ENCODE measurements around the gene MX1.
"Not testable (repeated sequence)": the region's sequence is repeated elsewhere in the genome, so short reads cannot be mapped to it uniquely, and the experiment has no call there.

The MX1 gene

DNA sequence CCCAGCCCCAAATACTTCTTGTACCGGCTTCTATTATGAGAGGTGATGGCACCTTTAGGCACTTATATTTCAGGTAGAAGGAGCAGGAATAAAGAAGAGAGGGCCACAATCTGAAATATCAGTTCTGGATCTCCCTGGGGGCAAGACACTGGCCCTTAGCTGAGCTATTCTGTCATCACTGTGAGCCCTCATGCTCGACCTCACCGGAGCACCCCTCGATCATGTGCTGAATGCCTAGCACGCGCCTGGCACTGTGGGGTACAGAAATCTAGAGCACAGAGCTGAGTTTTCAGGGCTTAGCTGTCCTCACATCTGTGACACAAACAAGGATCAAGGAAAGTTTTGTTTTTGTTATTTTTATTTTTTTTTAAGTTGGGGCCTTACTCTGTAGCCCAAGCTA lies 7.6 kb upstream of the MX1 start:
- TF ChIP-seq, protein P1, sequence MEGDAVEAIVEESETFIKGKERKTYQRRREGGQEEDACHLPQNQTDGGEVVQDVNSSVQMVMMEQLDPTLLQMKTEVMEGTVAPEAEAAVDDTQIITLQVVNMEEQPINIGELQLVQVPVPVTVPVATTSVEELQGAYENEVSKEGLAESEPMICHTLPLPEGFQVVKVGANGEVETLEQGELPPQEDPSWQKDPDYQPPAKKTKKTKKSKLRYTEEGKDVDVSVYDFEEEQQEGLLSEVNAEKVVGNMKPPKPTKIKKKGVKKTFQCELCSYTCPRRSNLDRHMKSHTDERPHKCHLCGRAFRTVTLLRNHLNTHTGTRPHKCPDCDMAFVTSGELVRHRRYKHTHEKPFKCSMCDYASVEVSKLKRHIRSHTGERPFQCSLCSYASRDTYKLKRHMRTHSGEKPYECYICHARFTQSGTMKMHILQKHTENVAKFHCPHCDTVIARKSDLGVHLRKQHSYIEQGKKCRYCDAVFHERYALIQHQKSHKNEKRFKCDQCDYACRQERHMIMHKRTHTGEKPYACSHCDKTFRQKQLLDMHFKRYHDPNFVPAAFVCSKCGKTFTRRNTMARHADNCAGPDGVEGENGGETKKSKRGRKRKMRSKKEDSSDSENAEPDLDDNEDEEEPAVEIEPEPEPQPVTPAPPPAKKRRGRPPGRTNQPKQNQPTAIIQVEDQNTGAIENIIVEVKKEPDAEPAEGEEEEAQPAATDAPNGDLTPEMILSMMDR (IDR thresholded peaks at IDR 0.05; ENCODE audit: low read depth, low read length, poor library complexity, severe bottlenecking): no peak
- TF ChIP-seq EZH2phosphoT487 (IDR thresholded peaks at IDR 0.05; ENCODE audit: borderline replicate concordance, low read length): no peak
- H4K20me1 ChIP-seq (ENCODE audit: control insufficient read depth, insufficient read depth, low read depth, low read length): no peaks in the 10 kb centered on the region
- H3F3A ChIP-seq (ENCODE audit: control insufficient read depth, insufficient read depth): no peaks in the 10 kb centered on the region
- no peaks in the 10 kb centered on the region for H3K36me3 ChIP-seq (ENCODE audit: control insufficient read depth, low read length)
- H3K27me3 ChIP-seq (ENCODE audit: control insufficient read depth, low read length): no peaks in the 10 kb centered on the region
- peaks cover 11% of the 10 kb centered on the region for H3K4me1 ChIP-seq (ENCODE audit: control insufficient read depth, low read length)
- no peaks in the 10 kb centered on the region for H3K9me3 ChIP-seq (ENCODE audit: control insufficient read depth, insufficient read depth, low read length)
- H3K27ac ChIP-seq (ENCODE audit: low read depth, low read length): no peak overlapping the region
- H3K9me2 ChIP-seq (replicated peaks; ENCODE audit: control insufficient read depth, low read length): no peaks in the 10 kb centered on the region
- H3K79me2 ChIP-seq (ENCODE audit: control insufficient read depth, low read length): no peaks in the 10 kb centered on the region
- H3K4me2 ChIP-seq (ENCODE audit: low read length): no peak overlapping the region
- no peak overlapping the region for H3K4me3 ChIP-seq (ENCODE audit: low read length)

DNA sequence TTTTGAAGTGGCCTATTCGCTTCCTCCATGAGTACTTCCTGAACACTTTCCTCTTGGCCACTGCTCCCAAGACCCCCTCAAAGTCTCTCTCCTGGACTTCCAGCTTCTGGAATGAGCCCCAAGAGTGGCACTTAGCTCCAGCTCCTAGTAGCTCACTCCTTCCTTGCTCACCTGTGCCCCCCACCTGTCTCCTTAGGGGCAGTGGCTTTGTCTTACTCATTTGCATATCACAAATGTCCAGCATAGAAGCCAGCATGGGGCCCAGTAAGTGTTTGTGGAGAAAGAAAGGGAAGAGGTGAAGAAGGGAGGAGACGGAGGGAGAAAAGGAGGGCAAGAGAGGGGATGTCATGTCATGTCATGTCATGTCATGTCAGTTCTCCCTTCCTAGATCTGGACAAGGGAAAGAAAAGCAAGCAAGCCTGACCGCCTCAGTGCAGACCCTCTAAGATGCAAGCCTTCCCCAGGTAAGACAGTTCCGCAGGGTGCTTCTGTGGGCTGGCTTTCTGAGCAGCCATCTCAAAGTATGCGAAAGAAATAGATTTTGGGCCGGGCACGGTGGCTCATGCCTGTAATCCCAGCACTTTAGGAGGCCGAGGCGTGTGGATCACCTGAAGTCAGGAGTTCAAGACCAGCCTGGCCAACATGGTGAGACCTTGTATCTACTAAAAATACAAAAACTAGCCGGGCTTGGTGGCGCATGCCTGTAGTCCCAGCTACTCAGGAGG lies 6.9 kb upstream of the MX1 start:
- no peaks in the 10 kb centered on the region for H3K27me3 ChIP-seq (ENCODE audit: control insufficient read depth, low read length)
- no peaks in the 10 kb centered on the region for H3K79me2 ChIP-seq (ENCODE audit: control insufficient read depth, low read length)
- no peaks in the 10 kb centered on the region for H3F3A ChIP-seq (ENCODE audit: control insufficient read depth, insufficient read depth)
- H3K9me3 ChIP-seq (ENCODE audit: control insufficient read depth, insufficient read depth, low read length): no peaks in the 10 kb centered on the region
- no peak overlapping the region for H3K4me2 ChIP-seq (ENCODE audit: low read length)
- H3K9me2 ChIP-seq (replicated peaks; ENCODE audit: control insufficient read depth, low read length): no peaks in the 10 kb centered on the region
- H3K36me3 ChIP-seq (ENCODE audit: control insufficient read depth, low read length): no peaks in the 10 kb centered on the region
- H3K4me1 ChIP-seq (ENCODE audit: control insufficient read depth, low read length): peaks cover 11% of the 10 kb centered on the region
- no peaks in the 10 kb centered on the region for H4K20me1 ChIP-seq (ENCODE audit: control insufficient read depth, insufficient read depth, low read depth, low read length)
- TF ChIP-seq EZH2phosphoT487 (IDR thresholded peaks at IDR 0.05; ENCODE audit: borderline replicate concordance, low read length): no peak
- TF ChIP-seq, protein P1 (IDR thresholded peaks at IDR 0.05; ENCODE audit: low read depth, low read length, poor library complexity, severe bottlenecking): no peak
- H3K27ac ChIP-seq (ENCODE audit: low read depth, low read length): no peak overlapping the region
- H3K4me3 ChIP-seq (ENCODE audit: low read length): no peak overlapping the region

DNA sequence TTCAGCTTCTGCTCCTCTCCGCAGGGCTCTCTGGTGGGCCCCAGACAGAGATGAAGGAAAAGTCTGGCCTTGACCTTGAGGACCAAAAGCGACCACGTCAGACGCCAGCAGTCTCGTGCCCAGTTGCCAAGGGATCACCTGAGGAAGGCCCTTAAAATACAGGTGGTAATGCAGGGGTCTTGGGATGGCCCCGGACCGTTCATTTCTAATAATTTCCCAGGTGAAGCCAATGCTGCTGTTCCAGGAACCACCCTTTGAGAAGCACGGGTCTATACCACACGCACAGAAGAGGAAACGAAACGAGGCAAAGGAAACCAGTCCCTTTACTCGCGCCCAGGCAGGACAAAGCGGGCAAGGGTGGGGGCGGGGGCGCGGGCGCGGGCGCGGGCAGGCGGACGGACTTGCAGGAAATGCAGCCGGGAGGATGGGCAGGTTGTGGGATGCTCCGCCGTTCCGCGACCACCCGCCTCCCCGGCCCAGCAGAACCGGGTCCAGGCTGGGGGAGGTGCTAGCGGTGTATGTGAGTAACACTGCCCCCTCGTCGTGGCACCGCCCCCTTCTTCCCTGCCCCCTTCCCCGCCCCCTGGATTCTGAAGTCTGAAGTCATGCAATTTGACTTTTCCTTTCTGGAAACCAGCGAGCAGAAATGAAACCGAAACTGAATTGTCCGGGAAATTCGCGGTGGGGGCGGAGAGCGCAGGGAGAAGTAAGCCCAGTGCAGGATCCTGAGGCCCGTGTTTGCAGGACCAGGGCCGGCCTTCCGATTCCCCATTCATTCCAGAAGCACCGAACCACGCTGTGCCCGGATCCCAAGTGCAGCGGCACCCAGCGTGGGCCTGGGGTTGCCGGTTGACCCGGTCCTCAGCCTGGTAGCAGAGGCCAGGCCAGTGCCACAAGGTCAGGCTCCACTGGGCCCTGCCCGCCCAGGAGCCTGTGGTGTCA lies 5.8 kb upstream of the MX1 start:
- H4K20me1 ChIP-seq (ENCODE audit: control insufficient read depth, insufficient read depth, low read depth, low read length): no peaks in the 10 kb centered on the region

DNA sequence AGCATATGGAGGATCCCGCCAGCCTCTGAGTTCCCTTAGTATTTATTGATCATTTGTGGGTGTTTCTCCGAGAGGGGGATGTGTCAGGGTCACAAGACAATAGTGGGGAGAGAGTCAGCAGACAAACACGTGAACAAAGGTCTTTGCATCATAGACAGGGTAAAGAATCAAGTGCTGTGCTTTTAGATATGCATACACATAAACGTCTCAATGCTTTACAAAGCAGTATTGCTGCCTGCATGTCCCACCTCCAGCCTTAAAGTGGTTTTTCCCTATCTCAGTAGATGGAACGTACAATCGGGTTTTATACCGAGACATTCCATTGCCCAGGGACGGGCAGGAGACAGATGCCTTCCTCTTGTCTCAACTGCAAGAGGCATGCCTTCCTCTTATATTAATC lies 5.0 kb upstream of the MX1 start:
- H3F3A ChIP-seq (ENCODE audit: control insufficient read depth, insufficient read depth); H3K27ac ChIP-seq (ENCODE audit: low read depth, low read length); H3K9me3 ChIP-seq (ENCODE audit: control insufficient read depth, insufficient read depth, low read length); H4K20me1 ChIP-seq (ENCODE audit: control insufficient read depth, insufficient read depth, low read depth, low read length); H3K36me3 ChIP-seq (ENCODE audit: control insufficient read depth, low read length); H3K9me2 ChIP-seq (replicated peaks; ENCODE audit: control insufficient read depth, low read length); H3K79me2 ChIP-seq (ENCODE audit: control insufficient read depth, low read length); H3K27me3 ChIP-seq (ENCODE audit: control insufficient read depth, low read length): not testable (repeated sequence)
- Histone ChIP-seq H3K4me2 (ENCODE audit: low read length) (peak overlapping the region; percentile 72), H3K4me3 (ENCODE audit: low read length) (peak overlapping the region; percentile 69), H3K4me1 (ENCODE audit: control insufficient read depth, low read length) (peaks cover 11% of the 10 kb centered on the region)

More for the DNA sequence above, 5.8 kb upstream of the MX1 start:
- H3K27me3 ChIP-seq (ENCODE audit: control insufficient read depth, low read length): no peaks in the 10 kb centered on the region
- H3K27ac ChIP-seq (ENCODE audit: low read depth, low read length): no peak overlapping the region
- H3K9me2 ChIP-seq (replicated peaks; ENCODE audit: control insufficient read depth, low read length): no peaks in the 10 kb centered on the region
- no peaks in the 10 kb centered on the region for H3K36me3 ChIP-seq (ENCODE audit: control insufficient read depth, low read length)
- peaks cover 11% of the 10 kb centered on the region for H3K4me1 ChIP-seq (ENCODE audit: control insufficient read depth, low read length)
- H3K4me3 ChIP-seq (ENCODE audit: low read length): peak overlapping the region; percentile 69
- H3K79me2 ChIP-seq (ENCODE audit: control insufficient read depth, low read length): no peaks in the 10 kb centered on the region
- no peaks in the 10 kb centered on the region for H3K9me3 ChIP-seq (ENCODE audit: control insufficient read depth, insufficient read depth, low read length)
- no peak for TF ChIP-seq EZH2phosphoT487 (IDR thresholded peaks at IDR 0.05; ENCODE audit: borderline replicate concordance, low read length)
- TF ChIP-seq, protein P1 (IDR thresholded peaks at IDR 0.05; ENCODE audit: low read depth, low read length, poor library complexity, severe bottlenecking): no peak
- no peaks in the 10 kb centered on the region for H3F3A ChIP-seq (ENCODE audit: control insufficient read depth, insufficient read depth)
- peak overlapping the region; percentile 72 for H3K4me2 ChIP-seq (ENCODE audit: low read length)

All from DOHH2 (cell line).